ENCODE data around the gene TMEM26.

TMEM26 gene

DNA sequence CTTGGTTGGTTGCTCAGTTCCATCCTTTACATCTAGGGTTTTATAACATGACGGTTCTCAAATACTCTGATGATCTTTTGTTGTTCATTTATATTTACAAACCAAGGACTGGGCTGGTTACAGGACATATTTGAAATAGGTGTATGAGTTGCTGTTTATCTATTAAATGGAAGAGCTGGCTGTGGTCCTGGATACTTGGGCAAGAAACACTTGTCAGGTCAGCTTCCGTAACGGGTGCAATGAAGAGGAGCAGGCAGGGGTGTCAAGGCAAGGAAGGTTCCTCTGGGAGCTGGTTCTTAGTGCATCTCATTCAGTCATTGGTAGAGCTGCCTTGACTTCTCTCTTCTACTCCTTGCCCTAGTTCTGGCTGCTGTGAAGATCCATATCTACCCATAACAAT lies 4.8 kb upstream of the TMEM26 start:
- DNase-seq = no peak

DNA sequence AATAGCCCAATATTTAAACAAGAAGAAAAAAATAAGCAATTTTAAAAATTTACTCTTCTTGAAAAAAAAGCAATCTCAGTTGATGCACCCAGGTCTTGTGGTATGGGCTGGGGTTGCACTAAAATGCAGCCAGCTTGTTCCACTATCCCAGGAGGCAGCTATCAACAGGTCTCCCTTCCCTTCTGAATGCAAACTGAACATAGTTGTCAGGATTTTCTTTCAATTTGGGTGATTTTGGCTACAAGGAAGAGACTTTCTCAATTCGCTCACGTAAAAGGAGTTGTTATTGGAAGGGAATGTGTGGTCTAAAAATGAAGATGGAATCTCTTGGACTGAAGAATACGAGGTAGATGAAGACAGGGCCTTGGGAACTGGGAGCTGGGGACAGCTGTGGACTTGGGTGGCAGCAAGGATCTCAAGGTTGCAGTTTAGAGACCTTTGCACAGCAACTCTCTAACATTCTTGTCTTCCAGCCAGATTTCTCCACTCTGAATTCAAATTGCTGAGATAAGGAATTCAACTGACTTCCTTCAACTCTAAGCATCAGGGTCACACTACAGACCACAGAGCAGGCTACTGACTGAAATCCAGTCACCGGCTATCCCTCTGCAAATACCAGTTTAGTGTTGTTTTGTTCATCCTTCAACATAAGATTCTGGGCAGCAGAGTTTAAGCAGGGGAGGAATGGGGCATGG lies 3.1 kb upstream of the TMEM26 start:
- DNase-seq = no peak

DNA sequence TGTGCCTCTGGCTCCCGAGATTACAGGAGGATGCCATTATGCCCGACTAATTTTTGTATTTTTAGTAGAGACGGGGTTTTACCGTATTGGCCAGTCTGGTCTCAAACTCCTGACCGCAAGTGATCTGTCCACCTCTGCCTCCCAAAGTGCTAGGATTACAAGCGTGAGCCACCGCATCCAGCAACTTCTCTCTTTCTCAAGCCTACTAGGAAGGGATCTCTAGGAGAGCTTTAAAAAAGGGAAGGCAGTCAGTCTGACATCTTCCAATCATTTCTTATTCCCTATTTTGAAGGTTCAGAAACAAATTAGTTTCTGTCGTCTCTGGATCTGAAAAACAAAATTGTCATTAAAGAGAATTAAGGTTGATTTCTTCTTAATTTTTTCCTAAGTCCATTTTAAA lies 2.5 kb upstream of the TMEM26 start:
- no peak for DNase-seq

DNA sequence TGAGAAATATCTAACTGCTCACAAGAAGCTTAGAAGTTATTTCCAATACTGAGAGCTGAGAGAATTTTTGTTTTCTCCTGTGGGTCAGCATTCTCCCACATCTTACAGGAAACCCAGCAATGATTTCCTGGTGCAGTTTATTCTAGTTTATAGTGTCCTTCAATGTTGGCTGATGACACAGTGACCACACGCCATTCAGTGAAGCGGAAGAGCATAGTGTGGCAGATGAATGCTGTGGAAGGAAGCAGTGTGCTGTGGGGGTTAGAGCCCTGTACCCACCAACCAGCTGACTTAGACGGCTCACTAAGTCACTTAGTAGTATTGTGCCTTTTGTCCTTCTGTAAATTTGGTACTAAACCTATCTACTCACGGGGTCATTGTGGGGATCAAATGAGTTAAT lies 1.4 kb upstream of the TMEM26 start:
- DNase-seq = no peak

DNA sequence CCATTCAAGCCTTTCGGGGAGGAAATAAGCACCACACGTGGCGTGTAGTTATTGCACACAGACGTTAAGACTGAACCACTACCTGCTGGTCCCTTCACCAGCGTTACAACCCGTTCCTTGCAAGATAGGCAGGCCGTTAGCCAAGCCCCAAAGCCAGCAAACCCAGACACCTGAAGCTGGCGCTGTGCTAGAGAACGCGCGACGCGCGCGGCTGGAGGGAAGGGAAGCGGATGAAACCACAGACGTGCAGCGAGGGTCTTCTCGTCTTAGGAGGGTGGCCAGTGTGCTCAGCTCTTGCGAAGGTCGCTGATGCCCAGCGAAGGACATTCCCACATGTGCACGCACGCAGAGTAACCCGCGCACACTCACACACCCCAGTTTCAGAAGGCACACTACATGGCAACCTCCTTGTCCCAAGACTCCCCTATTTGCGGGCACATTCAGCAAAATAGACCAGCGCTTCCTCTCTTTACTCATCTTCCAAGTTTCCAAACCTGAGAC lies 980 bp downstream of the TMEM26 start:
- no peak for DNase-seq

DNA sequence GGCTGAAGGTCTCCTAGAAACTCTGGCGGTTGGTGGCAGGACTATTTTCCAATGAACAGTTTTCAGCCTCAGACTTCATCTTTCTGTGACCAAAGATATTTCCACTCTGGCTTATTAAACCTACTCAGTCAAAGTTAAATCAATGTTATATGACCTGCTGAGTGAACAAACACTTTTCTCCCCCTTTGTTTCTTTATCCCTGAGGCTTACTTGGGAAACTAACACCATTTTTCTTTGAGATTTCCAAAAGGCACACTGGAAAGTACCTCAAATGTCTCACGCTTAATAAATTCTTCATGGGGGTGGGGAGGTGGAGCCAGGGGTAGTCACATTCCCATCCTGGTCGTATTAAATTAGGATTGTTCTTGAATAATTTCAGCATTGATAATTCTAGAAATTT lies 1.8 kb downstream of the TMEM26 start:
- DNase-seq = no peak

DNA sequence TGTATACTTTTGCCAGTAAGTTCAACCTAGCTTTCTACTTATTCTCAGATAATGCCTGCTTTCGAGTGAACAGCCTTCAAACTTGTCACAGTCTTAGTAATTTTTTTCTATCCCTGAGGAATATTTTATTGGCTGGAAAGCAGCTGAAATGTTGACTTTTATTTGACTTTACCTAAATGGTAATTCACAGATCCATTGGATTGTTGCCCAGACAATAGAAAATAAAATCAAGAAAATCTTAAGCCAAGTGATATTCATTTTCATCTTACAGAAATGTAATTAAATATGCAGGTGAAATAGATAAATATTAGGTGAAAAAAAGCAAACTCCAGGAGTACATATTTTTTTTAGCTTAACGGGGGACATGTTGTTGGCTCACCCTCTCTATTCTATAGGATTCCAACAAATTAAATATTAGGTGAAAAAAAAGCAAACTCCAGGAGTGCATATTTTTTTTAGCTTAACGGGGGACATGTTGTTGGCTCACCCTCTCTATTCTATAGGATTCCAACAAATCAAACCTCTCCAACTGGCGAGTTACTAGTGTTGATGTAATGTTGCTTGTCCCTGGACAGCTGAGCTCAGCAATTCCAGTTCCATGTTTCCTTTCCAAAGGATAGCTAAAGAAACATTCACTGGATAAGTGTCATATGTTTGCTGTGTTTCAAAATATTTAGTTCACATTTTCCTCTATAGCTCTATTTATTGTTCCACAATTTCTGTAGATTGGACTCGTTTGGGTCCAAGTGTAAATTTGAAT lies 4.2 kb downstream of the TMEM26 start:
- no peak for DNase-seq

DNA sequence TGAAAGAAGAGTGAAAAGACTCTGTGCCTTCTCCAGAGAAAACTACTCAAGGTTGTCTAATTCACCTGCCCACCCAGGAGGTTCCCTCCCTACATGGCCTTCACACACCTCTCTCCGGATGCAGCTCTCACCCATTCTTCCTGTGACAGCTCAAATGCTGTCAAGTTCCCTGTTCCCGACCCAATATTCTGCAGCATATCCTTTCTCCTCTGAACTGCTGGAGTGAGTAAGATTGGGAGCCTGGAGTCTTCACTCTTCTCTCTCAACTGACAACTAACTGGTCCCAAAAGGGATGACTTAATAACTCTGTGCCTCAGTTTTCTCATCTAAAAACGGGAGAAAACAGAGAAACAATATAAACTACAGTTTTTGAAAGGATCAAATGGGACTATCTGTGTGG lies 5.1 kb downstream of the TMEM26 start:
- no peak for DNase-seq

DNA sequence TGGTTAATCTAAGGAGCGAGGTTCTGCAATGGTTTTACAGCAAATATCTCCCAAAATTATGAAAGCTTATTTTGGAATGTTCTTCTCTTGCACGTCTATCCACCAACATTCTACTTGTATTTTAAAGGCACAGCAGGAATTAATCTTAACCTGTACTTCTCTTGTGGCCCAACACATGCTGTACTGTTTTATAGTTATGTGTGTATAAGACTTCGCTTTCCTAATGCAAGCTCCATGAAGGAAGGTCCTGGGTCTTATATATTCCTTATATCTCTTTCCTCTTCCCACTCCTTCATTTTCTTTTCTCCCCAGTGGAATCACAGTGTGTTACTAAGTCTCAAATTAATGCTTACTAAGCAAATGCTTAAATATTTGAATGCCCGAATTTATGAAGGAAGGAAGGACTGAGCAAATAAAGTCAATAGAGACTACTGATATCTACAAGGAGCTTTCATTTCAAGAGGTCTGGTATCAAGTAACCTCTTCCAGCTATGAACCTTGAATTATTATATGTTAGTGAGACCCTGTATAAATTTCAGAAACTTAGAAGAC lies 14.0 kb downstream of the TMEM26 start:
- DNase-seq = no peak

DNA sequence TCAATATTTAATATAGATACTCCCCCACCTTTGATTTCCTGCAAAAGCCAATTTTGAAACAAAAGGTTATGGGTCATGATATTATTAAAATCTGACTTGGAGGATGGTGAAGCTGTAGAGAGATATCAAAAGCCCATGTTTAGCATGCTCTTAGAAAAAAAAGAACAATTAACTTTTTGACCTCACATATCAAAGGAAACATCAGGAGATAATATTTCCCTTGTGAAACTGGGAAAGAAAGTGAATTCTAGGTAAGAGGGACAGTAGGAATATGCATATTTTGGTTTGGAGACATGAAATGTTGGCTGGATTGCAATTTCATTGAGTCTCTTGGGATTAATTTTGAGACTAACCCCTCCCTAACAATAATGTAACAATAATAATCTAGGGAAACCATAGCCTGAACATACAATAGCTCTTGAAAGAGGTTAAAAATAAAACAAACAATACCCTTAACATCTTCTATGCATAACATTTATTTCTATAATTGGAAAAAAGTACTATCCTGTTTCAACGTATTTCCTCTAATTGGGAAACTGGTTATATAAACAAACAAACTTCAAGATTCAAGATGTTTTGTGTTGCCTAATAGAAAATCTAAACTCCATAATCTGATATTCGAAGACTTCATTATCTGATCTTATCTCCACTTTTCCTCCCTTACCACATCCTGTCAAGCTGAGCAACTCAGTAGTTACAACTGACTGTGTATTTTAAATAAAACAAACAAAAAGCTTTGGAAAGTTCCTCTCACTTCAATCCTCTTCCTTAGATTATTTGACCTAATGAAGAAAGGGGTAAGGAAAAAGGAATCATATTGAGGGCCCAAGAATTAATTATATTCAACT lies 14.8 kb downstream of the TMEM26 start:
- no peak for DNase-seq

DNA sequence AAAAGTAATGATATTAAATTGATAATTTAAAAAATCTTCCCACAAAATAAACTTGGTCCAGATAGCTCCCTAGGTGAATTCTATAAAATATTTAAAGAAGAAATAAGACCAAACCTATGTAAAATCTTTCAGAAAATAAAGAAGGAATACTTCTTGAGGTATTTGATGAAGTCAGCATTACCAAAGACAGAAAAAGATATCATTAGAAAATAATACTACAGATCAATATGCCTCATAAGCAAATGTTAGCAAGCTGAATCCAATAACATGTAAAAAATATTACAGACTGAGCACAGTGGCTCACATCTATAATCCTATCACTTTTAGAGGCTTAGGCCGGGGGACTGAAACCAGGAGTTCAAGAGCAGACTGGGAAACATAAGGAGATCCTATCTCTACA lies 30.0 kb downstream of the TMEM26 start:
- DNase-seq = no peak

DNA sequence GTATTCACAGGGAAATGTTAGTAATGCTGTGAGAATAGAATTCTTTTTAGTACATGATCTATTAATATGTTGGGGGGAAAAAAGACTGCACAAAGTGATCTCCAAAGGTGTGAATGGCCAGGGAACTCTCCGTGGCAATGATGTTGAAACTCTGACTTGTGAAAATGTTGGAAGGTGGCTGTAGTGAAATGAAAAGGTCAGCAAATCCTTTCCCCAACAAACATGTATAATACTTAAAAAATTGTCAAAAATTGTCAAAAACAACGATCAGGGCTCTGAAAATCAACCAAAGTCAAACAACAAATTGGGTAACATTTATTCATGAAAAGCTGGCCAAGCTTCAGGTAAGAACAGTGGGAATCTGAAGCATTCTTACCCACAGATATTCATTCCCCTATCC lies 35.5 kb downstream of the TMEM26 start:
- no peak for DNase-seq

DNA sequence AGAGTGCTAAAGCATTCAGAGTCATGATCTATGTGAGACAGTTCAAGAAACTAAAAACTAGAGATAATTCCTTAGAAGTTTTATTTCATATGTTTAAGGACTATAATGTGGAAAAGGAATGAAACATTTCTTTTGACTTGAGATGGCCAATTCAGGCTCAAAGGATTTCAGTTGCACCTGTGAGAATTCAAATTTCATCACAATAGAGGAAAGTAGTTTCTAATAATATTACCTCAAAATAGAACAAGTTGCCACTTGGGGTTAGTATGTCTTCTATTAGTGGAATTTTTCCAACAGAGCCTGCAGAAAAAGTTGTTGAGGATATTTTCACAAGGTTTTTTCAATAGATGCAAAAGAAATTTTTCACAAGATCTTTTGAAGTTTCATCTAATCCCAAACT lies 37.4 kb downstream of the TMEM26 start:
- DNase-seq = no peak

DNA sequence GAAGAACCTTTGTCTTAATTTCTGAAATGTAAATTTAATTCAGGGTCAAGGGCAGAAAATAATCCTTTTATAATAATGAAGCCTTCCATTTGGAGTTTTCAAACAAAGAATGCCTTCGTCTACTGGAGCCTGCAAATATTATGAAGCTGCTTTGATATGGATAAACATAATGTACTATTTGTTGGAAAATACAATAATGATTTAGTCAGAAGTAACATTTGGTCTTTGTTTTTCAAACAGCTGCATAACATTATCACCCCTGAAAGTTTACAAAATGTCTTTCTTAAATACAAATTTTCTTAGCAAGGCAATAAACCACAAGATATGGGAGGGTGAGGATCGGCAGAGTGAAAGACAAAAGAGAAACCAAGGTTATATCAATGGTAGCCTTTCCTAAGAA lies 41.5 kb downstream of the TMEM26 start:
- no peak for DNase-seq

DNA sequence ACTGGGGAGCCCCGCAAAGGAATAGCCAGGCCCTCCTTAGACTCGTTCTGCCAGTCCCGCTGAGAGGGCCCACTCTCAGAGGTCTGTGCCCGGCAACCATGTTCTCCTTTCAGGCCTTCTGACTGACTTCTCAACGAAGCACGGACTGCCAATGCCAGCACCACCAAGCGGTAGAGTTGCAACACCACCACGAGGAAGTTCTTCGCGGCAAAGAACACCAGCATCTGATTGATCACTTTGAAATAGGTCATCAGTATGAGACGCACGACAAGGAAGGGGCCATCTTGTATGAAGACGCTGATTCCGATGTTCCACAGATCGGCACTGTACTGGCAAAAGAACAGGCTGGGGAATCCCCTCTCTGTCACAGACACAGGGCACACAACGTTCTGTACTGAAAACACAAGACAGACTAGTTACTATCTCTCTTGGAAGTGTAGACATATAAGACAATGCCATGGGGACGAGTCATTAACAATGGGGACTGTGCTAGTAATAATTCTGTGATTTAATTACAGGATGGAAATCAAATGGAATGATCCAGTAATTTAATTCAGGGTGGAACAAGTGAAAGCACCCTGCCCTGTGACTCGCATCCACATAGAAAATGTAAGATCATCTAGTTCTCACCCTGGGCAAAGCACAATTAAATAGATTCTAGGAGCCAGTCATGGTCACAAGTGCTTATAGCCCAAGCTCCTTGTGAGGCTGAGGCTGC lies 42.7 kb downstream of the TMEM26 start:
- DNase-seq = no peak

DNA sequence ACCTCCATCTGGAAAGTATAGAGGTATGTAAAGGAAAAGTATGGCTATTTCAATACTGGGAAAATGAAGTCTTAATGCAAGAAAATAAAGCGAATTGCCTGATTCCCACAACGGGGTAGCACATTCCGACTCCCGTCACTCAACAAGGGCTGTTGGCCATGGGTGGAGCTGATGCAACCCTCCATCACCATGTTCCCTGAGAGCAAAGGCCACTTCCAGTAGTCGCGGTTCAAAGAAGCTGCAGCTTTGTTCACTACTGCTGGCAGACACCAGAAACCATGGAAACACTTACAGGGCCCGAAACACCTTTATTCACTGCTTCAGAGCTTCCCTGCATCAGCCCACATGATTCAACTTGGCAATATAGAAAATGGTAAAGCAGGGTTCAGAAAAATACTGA lies 44.0 kb downstream of the TMEM26 start:
- DNase-seq = no peak

DNA sequence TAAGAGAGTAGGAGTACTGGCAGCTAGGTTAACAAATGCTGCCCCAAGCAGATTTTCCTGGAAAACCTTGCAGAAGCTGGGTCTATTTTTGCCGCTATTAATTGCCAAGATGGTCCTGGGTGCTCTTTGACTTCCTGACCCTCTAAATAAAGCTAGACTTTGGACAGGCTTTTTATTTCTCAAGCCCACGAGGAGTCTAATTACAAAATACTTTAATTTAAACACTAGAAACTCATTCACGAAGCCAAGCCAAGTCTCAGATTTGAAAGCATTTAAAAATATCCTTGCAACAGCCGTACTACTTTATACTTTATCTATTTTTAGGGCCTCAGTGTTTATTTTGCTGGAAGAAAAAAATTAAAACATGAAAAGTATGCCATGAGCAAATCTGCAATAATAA lies 45.1 kb downstream of the TMEM26 start:
- DNase-seq = no peak

DNA sequence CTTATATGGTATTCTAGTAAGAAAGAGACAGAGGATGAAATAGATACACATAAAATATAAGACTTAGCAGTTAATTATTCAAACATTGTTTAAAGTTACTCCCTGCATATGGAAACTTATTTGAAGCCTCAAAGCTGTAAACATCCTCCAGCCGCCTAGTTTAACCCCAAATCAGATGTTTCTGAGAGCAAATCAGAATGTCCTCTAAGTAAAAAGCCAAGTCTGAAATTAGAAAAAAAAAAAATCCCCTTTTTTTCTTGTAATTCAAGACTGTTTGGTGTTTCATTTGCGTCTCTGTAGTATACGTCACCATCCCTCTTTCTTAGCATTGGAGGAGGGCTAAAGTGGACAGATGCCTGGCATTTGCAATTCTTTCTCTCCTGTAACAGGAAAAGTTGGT lies 46.4 kb downstream of the TMEM26 start:
- no peak for DNase-seq

DNA sequence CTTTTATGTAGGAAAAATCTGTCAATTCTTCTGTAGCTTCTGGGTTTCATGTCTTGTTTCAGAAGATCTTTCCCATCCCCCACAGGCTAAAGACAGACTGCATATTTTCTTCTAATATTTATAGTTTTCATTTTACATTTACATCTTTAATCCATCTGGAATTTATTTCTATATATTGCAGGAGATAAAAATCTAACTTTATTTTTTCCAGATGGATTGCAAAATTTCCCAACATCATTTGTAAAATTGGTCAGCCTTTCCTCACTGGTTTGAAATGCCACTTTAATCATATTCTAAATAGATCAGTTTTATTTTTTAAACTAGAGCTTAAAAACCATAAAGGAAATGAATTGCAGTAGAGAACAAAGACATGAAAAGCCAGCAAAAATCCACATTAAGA lies 46.9 kb downstream of the TMEM26 start:
- DNase-seq = no peak

DNA sequence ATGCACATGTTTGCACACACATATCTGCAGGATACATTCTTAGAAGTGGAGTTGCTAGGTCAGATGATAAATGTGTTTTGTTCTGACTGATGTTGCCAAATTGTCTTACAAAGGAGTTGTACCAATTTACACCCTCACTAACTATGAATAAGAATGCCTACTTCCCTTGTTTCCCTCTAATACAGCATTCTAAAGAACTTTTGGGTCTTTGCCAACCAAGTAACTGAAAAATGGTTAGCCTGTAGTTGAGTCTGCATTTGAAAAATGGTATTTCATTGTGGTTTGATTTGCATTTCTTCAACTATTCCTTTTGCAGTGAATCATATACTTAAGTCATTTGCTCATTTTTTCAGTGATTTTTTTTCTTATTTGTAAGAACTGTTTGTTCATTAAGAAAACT lies 48.4 kb downstream of the TMEM26 start:
- no peak for DNase-seq

DNA sequence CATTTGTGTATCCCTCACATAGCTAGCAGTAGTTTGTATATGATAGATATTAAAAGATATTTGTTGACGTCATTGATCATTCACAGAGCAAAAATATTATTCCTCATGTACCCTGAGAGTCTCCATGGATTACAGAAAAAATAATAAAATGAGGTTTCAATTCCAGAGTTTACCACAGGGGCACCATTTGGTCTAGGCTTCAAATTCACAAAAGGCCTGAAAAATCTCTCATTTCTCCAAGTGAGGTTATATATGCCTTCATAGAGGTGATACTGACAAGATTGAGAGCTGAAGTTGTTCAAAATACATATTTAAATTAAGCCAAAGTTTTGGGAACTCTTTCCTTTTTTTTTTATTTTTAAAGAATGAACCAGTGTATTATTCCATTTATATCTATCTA lies 52.7 kb downstream of the TMEM26 start:
- DNase-seq = no peak

DNA sequence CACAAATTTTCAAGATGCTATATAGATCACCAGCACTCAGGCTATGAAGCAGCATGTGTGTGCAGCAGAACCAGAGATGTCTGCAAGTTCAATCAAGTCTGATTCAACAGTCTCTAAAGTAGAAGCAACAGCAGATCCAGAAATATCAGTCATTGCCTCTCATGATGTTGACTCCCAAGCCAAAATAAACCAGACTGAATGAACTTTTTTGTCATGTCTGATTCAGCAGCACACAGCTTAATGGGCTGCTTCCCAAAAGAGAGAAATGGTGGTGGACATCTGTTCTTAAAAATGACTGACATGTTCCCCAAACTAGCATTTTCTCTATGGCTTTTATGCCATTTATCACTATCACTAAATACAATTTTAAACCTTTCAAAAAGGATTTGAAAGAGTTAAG lies 53.8 kb downstream of the TMEM26 start:
- DNase-seq = no peak

Measured in activated CD4-positive, alpha-beta T cell treated with anti-CD3 and anti-CD28 coated beads, Interleukin-2, amount 50 U/mL, for 4 hours (primary cell).